ENCODE results near the gene ASF1B.

DNA sequence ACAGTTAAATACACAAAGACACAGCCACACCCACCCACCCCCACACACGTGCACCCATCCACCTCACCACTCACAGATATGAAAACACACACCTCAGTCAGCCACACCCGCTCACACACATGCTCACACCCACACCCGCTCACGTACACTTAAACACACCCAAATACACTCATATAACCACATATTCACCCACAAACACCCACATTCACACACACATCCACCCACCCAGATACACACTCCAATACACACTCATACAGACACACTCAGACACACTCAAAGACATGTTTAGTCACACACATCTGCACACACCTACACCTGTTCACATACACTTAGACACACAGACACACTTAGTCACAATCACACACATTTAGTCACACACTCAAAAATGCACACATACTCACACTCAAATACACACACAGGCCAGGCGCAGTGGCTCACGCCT, 39.0 kb upstream of the ASF1B start:
- TF ChIP-seq, protein P1, sequence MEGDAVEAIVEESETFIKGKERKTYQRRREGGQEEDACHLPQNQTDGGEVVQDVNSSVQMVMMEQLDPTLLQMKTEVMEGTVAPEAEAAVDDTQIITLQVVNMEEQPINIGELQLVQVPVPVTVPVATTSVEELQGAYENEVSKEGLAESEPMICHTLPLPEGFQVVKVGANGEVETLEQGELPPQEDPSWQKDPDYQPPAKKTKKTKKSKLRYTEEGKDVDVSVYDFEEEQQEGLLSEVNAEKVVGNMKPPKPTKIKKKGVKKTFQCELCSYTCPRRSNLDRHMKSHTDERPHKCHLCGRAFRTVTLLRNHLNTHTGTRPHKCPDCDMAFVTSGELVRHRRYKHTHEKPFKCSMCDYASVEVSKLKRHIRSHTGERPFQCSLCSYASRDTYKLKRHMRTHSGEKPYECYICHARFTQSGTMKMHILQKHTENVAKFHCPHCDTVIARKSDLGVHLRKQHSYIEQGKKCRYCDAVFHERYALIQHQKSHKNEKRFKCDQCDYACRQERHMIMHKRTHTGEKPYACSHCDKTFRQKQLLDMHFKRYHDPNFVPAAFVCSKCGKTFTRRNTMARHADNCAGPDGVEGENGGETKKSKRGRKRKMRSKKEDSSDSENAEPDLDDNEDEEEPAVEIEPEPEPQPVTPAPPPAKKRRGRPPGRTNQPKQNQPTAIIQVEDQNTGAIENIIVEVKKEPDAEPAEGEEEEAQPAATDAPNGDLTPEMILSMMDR (conservative IDR thresholded peaks at IDR 0.05; ENCODE audit: low read depth, low read length): no peak
- no peak for TF ChIP-seq EZH2 (IDR thresholded peaks at IDR 0.05; ENCODE audit: borderline replicate concordance, low read depth, low read length, poor library complexity, severe bottlenecking)
